Measurements from ENCODE around the gene MAPK13.

Gene MAPK13

DNA sequence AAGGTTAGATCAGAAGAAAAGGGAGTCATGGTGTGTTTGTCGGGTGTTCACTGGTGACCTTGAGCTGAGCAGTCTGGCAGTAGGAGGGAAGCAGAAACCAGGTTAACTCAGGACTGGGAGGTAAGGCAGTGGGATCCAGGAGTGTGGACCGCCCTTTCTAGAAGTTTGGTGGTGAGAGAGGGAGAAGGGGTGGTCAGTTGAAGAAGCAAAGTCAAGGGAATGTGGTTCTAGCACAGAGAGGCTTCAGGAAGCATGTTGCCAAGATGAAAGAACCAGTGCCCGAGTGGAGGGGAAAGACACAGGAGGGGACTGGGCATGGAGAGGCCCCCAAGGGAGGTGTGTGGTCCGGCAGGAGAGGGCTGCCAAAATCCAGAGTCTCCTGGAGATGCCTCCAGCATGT lies 3.6 kb downstream of the MAPK13 start:
- Histone ChIP-seq H3K9ac (ENCODE audit: low read depth in 1 of 2, low read length in 2 of 2) (no peak overlapping the region), H3K27ac (ENCODE audit: low read depth in 2 of 2, low read length in 2 of 2) (no peak overlapping the region), H3K27me3 (ENCODE audit: control insufficient read depth in 2 of 2, insufficient read depth in 2 of 2, low read length in 2 of 2) (no peaks in the 10 kb centered on the region), H3K4me3 (ENCODE audit: low read length in 2 of 2) (no peak overlapping the region), H3K36me3 (ENCODE audit: control insufficient read depth in 2 of 2, insufficient read depth in 2 of 2, low read length in 2 of 2) (peaks cover 45 to 48% of the 10 kb centered on the region in 2 donors), H3K9me3 (ENCODE audit: control insufficient read depth in 2 of 2, low read length in 2 of 2) (no peaks in the 10 kb centered on the region), H3K4me1 (ENCODE audit: control insufficient read depth in 2 of 2, insufficient read depth in 2 of 2, low read length in 2 of 2) (peaks cover 18% of the 10 kb centered on the region in 2 donors)

DNA sequence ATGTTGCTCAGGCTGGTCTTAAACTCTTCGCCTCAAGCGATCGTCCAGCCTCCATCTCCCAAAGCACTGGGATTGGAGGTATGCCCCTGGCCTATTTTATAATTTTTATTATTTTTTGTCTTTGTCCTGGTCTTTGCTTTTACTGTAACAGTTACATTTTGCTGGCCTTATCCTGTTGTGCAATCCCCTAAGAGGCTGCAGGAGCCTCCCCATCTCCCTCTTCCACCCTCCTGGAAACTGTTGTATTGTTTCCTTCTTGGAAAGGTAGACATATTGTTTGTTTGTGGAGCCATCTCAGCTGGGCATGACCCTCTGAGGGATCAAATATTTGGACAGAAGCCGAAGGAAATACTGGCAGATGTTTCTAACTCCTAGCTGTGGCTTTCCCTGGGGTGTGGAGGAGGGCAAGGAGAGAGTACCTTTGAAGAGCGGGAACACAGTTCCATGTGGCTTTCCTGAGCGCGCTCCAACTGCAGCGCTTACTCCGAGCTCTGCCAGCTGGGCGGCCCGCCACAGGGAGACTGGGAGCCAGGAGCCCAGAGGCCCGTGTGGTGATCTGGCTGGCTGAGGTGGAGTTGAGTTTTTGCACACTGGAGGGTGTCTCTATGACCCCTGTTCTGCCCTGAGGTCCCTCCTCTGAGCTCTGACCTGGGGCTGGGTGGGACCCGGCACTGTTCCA lies 4.9 kb downstream of the MAPK13 start:
- Histone ChIP-seq H3K4me1 (ENCODE audit: control insufficient read depth in 2 of 2, insufficient read depth in 2 of 2, low read length in 2 of 2) (peaks cover 13 to 14% of the 10 kb centered on the region in 2 donors), H3K9me3 (ENCODE audit: control insufficient read depth in 2 of 2, low read length in 2 of 2) (no peaks in the 10 kb centered on the region), H3K4me3 (ENCODE audit: low read length in 2 of 2) (no peak overlapping the region), H3K36me3 (ENCODE audit: control insufficient read depth in 2 of 2, insufficient read depth in 2 of 2, low read length in 2 of 2) (peaks cover 54 to 61% of the 10 kb centered on the region in 2 donors), H3K27ac (ENCODE audit: low read depth in 2 of 2, low read length in 2 of 2) (no peak overlapping the region), H3K27me3 (ENCODE audit: control insufficient read depth in 2 of 2, insufficient read depth in 2 of 2, low read length in 2 of 2) (no peaks in the 10 kb centered on the region), H3K9ac (ENCODE audit: low read depth in 1 of 2, low read length in 2 of 2) (no peak overlapping the region)

DNA sequence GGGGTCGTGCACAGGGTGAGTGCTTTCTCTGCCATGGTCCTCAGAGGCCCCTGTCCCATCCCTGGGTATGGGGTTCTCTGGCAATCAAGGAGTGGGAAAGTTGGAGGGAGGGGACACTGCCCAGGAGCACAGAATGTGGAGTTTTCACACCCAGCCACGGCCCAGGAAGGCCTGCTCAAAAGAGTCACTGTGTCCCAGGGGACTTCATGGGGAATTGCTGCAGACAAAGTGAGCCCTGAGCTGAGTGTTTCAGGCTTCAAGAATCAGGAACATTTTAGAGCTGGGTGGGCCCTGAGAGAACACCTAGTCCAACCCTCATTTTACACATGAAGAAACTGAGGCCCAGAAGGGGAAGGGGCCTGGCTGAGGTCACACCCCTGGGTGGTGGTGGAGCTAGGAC lies 5.7 kb downstream of the MAPK13 start:
- H3K36me3 ChIP-seq (ENCODE audit: control insufficient read depth in 2 of 2, insufficient read depth in 2 of 2, low read length in 2 of 2) = peaks cover 54 to 65% of the 10 kb centered on the region in 2 donors
- H3K9me3 ChIP-seq (ENCODE audit: control insufficient read depth in 2 of 2, low read length in 2 of 2) = no peaks in the 10 kb centered on the region
- H3K4me3 ChIP-seq (ENCODE audit: low read length in 2 of 2) = no peak overlapping the region
- H3K27me3 ChIP-seq (ENCODE audit: control insufficient read depth in 2 of 2, insufficient read depth in 2 of 2, low read length in 2 of 2) = no peaks in the 10 kb centered on the region
- H3K9ac ChIP-seq (ENCODE audit: low read depth in 1 of 2, low read length in 2 of 2) = no peak overlapping the region
- no peak overlapping the region for H3K27ac ChIP-seq (ENCODE audit: low read depth in 2 of 2, low read length in 2 of 2)
- H3K4me1 ChIP-seq (ENCODE audit: control insufficient read depth in 2 of 2, insufficient read depth in 2 of 2, low read length in 2 of 2) = peaks cover 13 to 14% of the 10 kb centered on the region in 2 donors

DNA sequence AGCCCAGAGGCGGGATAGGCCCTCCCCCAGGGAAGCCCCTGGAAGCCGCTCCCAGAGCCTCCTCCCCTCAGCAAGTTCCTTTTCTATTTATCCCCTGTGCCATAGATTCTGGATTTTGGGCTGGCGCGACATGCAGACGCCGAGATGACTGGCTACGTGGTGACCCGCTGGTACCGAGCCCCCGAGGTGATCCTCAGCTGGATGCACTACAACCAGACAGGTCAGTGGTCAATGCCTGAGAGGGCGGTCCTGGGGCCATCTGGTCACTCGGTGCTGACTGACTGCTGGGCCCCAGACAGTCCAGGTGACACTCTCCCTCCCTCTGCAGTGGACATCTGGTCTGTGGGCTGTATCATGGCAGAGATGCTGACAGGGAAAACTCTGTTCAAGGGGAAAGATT lies 6.2 kb downstream of the MAPK13 start:
- Histone ChIP-seq H3K4me3 (ENCODE audit: low read length in 2 of 2) (no peak overlapping the region), H3K9ac (ENCODE audit: low read depth in 1 of 2, low read length in 2 of 2) (no peak overlapping the region), H3K36me3 (ENCODE audit: control insufficient read depth in 2 of 2, insufficient read depth in 2 of 2, low read length in 2 of 2) (peaks cover 54 to 65% of the 10 kb centered on the region in 2 donors), H3K9me3 (ENCODE audit: control insufficient read depth in 2 of 2, low read length in 2 of 2) (no peaks in the 10 kb centered on the region), H3K27ac (ENCODE audit: low read depth in 2 of 2, low read length in 2 of 2) (no peak overlapping the region), H3K4me1 (ENCODE audit: control insufficient read depth in 2 of 2, insufficient read depth in 2 of 2, low read length in 2 of 2) (peaks cover 9 to 12% of the 10 kb centered on the region in 2 donors), H3K27me3 (ENCODE audit: control insufficient read depth in 2 of 2, insufficient read depth in 2 of 2, low read length in 2 of 2) (no peaks in the 10 kb centered on the region)

DNA sequence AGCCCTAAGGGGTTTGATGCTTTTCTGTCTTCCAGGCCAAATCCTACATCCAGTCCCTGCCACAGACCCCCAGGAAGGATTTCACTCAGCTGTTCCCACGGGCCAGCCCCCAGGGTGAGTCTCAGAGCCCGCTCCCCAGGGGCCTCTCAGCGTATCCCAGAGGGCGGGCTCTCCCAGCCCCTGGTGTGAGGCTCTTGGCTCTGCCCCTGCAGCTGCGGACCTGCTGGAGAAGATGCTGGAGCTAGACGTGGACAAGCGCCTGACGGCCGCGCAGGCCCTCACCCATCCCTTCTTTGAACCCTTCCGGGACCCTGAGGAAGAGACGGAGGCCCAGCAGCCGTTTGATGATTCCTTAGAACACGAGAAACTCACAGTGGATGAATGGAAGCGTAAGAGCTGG lies 8.4 kb downstream of the MAPK13 start:
- Histone ChIP-seq H3K4me1 (ENCODE audit: control insufficient read depth in 2 of 2, insufficient read depth in 2 of 2, low read length in 2 of 2) (no peaks in the 10 kb centered on the region), H3K27me3 (ENCODE audit: control insufficient read depth in 2 of 2, insufficient read depth in 2 of 2, low read length in 2 of 2) (no peaks in the 10 kb centered on the region), H3K9ac (ENCODE audit: low read depth in 1 of 2, low read length in 2 of 2) (no peak overlapping the region), H3K9me3 (ENCODE audit: control insufficient read depth in 2 of 2, low read length in 2 of 2) (no peaks in the 10 kb centered on the region), H3K4me3 (ENCODE audit: low read length in 2 of 2) (no peak overlapping the region), H3K36me3 (ENCODE audit: control insufficient read depth in 2 of 2, insufficient read depth in 2 of 2, low read length in 2 of 2) (peaks cover 42 to 52% of the 10 kb centered on the region in 2 donors), H3K27ac (ENCODE audit: low read depth in 2 of 2, low read length in 2 of 2) (no peak overlapping the region)

DNA sequence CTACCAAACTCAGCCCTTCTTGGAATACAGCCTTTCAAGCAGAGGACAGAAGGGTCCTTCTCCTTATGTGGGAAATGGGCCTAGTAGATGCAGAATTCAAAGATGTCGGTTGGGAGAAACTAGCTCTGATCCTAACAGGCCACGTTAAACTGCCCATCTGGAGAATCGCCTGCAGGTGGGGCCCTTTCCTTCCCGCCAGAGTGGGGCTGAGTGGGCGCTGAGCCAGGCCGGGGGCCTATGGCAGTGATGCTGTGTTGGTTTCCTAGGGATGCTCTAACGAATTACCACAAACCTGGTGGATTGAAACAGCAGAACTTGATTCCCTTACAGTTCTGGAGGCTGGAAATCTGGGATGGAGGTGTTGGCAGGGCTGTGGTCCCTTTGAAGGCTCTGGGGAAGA lies 9.1 kb downstream of the MAPK13 start:
- Histone ChIP-seq H3K27me3 (ENCODE audit: control insufficient read depth in 2 of 2, insufficient read depth in 2 of 2, low read length in 2 of 2) (no peaks in the 10 kb centered on the region), H3K36me3 (ENCODE audit: control insufficient read depth in 2 of 2, insufficient read depth in 2 of 2, low read length in 2 of 2) (peaks cover 40 to 47% of the 10 kb centered on the region in 2 donors), H3K4me3 (ENCODE audit: low read length in 2 of 2) (no peak overlapping the region), H3K9me3 (ENCODE audit: control insufficient read depth in 2 of 2, low read length in 2 of 2) (no peaks in the 10 kb centered on the region), H3K9ac (ENCODE audit: low read depth in 1 of 2, low read length in 2 of 2) (no peak overlapping the region), H3K4me1 (ENCODE audit: control insufficient read depth in 2 of 2, insufficient read depth in 2 of 2, low read length in 2 of 2) (no peaks in the 10 kb centered on the region), H3K27ac (ENCODE audit: low read depth in 2 of 2, low read length in 2 of 2) (no peak overlapping the region)

DNA sequence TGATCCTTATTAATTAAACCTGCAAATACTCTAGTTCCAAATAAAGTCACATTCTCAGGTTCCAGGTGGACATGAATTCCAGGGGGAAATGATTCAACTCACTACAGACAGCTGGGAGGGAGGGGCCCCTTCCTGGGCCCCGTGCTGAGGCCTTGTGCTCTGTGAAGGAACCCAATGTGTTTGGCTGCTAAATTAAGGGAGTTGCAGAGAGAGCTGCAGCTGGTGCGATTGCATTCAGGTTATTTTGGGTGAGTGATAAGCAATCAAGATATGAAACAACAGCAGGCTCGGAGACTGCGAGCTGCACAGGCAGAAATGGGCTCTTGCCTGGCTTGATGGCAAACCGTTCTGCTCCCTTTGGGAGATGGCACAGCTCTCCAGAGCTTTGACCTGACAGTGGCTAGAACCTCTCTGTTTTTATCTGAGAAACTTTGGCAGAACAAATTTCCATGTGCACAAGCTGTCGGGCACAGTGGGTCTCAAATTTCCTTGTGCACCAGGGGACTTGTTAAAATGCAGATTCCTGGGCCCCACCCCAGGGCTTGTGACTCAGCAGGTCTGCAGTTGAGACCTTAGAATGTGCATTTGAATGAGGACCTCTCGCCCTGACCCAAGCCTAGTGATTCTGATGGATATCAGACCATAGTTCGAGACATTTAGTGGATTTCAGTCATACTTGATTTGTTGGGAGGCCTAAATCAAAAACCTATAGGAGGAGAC lies 9.8 kb downstream of the MAPK13 start:
- Histone ChIP-seq H3K4me3 (ENCODE audit: low read length in 2 of 2) (no peak overlapping the region), H3K27ac (ENCODE audit: low read depth in 2 of 2, low read length in 2 of 2) (no peak overlapping the region), H3K9ac (ENCODE audit: low read depth in 1 of 2, low read length in 2 of 2) (no peak overlapping the region), H3K4me1 (ENCODE audit: control insufficient read depth in 2 of 2, insufficient read depth in 2 of 2, low read length in 2 of 2) (no peaks in the 10 kb centered on the region), H3K36me3 (ENCODE audit: control insufficient read depth in 2 of 2, insufficient read depth in 2 of 2, low read length in 2 of 2) (peaks cover 36 to 47% of the 10 kb centered on the region in 2 donors), H3K9me3 (ENCODE audit: control insufficient read depth in 2 of 2, low read length in 2 of 2) (no peaks in the 10 kb centered on the region), H3K27me3 (ENCODE audit: control insufficient read depth in 2 of 2, insufficient read depth in 2 of 2, low read length in 2 of 2) (no peaks in the 10 kb centered on the region)

DNA sequence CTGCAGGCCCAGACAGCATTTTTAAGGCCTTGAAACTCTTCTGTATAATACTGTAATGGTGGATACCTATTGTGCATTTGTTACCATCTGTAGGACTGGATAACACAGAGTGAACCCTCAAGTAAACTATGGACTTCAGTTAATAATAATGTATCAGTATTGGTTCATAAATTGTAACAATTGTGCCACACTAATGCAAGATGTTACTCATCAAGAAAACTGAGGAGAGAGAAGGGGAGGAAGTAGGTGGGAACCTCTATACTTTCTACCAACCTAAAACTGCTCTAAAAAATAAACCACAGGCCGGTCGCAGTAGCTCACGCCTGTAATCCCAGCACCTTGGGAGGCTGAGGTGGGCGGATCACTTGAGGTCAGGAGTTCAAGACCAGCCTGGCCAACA lies 10.8 kb downstream of the MAPK13 start:
- Histone ChIP-seq H3K4me1 (ENCODE audit: control insufficient read depth in 2 of 2, insufficient read depth in 2 of 2, low read length in 2 of 2) (no peaks in the 10 kb centered on the region), H3K9me3 (ENCODE audit: control insufficient read depth in 2 of 2, low read length in 2 of 2) (no peaks in the 10 kb centered on the region), H3K27me3 (ENCODE audit: control insufficient read depth in 2 of 2, insufficient read depth in 2 of 2, low read length in 2 of 2) (no peaks in the 10 kb centered on the region), H3K36me3 (ENCODE audit: control insufficient read depth in 2 of 2, insufficient read depth in 2 of 2, low read length in 2 of 2) (peaks cover 27 to 39% of the 10 kb centered on the region in 2 donors), H3K9ac (ENCODE audit: low read depth in 1 of 2, low read length in 2 of 2) (no peak overlapping the region), H3K4me3 (ENCODE audit: low read length in 2 of 2) (no peak overlapping the region), H3K27ac (ENCODE audit: low read depth in 2 of 2, low read length in 2 of 2) (no peak overlapping the region)

DNA sequence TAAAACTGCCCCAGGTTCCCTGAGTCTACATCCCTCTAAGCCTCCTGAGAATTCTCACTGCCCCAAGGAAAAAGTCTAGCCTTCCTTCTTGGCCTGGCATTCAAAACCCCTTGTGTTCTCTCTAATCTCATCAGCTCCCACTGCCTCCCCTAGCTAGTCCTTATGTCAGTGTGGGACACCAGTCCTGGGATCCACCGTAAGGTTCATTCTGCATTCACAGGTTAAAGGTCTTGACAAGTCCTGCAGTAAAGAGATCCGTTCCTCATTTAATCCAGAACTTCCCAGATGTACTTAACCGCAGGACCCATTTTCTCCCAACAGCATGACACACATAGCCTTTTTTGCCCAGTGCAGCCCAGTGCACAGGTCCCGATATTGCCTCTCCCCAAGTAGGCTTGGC lies 11.6 kb downstream of the MAPK13 start:
- H3K4me3 ChIP-seq (ENCODE audit: low read length in 2 of 2) = no peak overlapping the region
- H3K9ac ChIP-seq (ENCODE audit: low read depth in 1 of 2, low read length in 2 of 2) = no peak overlapping the region
- H3K9me3 ChIP-seq (ENCODE audit: control insufficient read depth in 2 of 2, low read length in 2 of 2) = no peaks in the 10 kb centered on the region
- no peaks in the 10 kb centered on the region for H3K4me1 ChIP-seq (ENCODE audit: control insufficient read depth in 2 of 2, insufficient read depth in 2 of 2, low read length in 2 of 2)
- H3K36me3 ChIP-seq (ENCODE audit: control insufficient read depth in 2 of 2, insufficient read depth in 2 of 2, low read length in 2 of 2) = peaks cover 20 to 30% of the 10 kb centered on the region in 2 donors
- no peaks in the 10 kb centered on the region for H3K27me3 ChIP-seq (ENCODE audit: control insufficient read depth in 2 of 2, insufficient read depth in 2 of 2, low read length in 2 of 2)
- no peak overlapping the region for H3K27ac ChIP-seq (ENCODE audit: low read depth in 2 of 2, low read length in 2 of 2)

DNA sequence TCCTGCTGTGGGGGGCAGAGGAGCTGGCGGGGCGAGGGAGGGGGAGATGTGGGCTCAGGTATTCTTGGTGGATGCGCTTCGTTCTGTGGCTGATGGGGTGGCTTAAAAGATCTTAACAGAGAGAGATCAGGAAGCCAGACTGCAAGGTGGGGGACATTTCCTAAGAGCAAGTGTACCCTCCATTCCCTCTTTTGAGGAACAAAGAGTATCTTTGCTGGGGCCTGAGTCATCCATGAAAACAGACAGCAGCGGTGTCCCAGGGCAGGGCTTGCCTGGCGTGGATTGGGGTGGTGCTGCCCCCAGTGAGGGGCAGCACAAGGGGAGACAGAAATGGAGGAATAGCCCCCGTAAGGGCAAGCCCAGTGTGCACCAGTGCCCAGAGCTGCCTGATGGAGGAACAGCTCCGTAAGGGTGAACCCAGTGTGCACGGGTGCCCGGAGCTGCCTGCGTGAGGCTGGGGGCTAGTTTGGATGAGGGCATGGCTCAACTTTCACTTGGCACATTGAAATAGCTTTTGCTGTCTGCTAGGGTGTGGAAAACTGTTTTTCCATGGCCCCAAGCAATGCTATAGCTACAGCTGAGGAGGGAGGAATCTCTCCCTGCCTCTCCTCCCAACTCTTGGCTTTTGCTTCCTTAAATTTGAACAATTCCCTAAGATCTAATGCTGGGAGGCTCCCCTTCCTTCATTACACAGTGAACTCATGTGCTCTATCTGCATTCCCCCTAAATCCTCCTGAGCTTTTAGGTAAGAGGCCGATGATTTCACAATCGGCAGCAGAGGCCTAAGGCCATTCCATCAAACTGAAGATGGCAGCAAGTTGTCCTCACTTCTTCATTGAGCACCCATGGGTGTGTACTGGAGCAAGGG lies 12.9 kb downstream of the MAPK13 start:
- H3K4me3 ChIP-seq (ENCODE audit: low read length in 2 of 2) = no peak overlapping the region
- no peak overlapping the region for H3K9ac ChIP-seq (ENCODE audit: low read depth in 1 of 2, low read length in 2 of 2)
- H3K36me3 ChIP-seq (ENCODE audit: control insufficient read depth in 2 of 2, insufficient read depth in 2 of 2, low read length in 2 of 2) = peaks cover 16 to 25% of the 10 kb centered on the region in 2 donors
- H3K9me3 ChIP-seq (ENCODE audit: control insufficient read depth in 2 of 2, low read length in 2 of 2) = no peaks in the 10 kb centered on the region
- H3K4me1 ChIP-seq (ENCODE audit: control insufficient read depth in 2 of 2, insufficient read depth in 2 of 2, low read length in 2 of 2) = no peaks in the 10 kb centered on the region
- no peak overlapping the region for H3K27ac ChIP-seq (ENCODE audit: low read depth in 2 of 2, low read length in 2 of 2)
- H3K27me3 ChIP-seq (ENCODE audit: control insufficient read depth in 2 of 2, insufficient read depth in 2 of 2, low read length in 2 of 2) = no peaks in the 10 kb centered on the region

All from mucosa of rectum (tissue), 2 donors.